T-helper 9 cell (primary cell): Measurements from ENCODE around the gene TMX1.
A peak's percentile ranks its signal among the peaks of the same experiment; 100 is the strongest.
"Not testable (repeated sequence)": the region's sequence is repeated elsewhere in the genome, so short reads cannot be mapped to it uniquely, and the experiment has no call there.

ENCODE experiments used
- DNase-seq: peaks from one replicate; pipeline ENCODE4 v3.0.0-alpha.2; 2020
- total RNA-seq, 2 donors: gene quantifications; one replicate each; lab custom pipeline; 2026; lab: John Stamatoyannopoulos, UW

Gene TMX1, protein sequence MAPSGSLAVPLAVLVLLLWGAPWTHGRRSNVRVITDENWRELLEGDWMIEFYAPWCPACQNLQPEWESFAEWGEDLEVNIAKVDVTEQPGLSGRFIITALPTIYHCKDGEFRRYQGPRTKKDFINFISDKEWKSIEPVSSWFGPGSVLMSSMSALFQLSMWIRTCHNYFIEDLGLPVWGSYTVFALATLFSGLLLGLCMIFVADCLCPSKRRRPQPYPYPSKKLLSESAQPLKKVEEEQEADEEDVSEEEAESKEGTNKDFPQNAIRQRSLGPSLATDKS
- total RNA-seq = 32.6 to 69.6 reads per million in 2 donors

DNA sequence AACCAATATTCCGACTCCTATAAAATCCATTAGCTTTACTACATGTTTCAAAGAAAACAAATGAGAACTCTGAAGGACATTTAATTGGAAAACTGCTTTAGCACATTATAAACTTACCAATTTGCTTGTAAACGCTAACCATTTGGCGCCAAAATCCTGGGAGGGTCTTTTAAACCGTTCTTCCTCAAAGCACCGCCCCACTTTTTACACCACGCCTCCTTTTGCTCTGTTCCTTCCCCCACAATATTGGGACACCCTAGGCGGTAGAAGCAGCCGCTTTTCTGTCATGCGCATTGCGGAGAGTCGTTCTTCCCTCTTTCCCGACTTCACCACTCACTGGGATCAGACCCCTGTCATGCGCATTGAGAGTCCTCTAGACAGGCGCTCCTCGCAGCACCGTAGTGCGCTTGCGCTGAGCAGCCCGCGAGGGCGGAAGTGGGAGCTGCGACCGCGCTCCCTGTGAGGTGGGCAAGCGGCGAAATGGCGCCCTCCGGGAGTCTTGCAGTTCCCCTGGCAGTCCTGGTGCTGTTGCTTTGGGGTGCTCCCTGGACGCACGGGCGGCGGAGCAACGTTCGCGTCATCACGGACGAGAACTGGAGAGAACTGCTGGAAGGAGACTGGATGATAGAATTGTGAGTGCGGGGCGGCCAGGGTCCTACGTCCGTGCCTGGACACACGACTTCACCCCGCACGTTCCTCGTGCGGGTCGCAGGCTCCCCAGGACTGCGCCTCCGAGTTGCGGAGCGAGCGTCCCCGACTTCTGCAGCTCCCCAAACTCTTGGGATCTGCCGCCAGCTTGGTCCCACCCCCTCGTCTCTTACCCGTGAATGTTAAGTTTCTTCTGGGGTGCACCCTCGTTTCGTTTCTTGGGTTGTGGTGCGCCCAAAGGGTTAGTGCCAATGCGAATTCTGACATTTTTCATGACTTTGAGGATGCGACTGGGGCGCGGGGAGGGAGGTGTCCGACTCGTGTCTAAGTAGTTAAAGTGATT, at the start of gene TMX1:
Gene TMX1, plus strand, starts transcription at position 435 of the 991 bp plus-strand sequence. Its CDS starts 46 bp downstream, at position 481.
- peak; percentile 73 for DNase-seq

DNA sequence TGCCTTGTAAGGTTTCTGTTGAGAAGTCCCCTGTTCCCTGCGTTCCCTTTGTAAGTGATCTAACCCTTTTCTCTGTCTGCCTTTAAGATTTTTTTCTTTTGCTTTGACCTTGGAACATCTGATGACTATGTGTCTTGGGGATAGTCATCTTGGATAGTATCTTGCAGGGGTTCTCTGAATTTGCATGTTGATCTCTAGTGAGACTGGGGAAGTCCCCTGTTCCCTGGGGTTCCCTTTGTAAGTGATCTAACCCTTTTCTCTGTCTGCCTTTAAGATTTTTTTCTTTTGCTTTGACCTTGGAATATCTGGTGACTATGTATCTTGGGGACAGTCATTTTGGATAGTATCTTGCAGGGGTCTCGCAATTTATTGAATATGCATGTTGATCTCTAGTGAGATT, 38.2 kb upstream of the TMX1 start:
- no peak for DNase-seq

DNA sequence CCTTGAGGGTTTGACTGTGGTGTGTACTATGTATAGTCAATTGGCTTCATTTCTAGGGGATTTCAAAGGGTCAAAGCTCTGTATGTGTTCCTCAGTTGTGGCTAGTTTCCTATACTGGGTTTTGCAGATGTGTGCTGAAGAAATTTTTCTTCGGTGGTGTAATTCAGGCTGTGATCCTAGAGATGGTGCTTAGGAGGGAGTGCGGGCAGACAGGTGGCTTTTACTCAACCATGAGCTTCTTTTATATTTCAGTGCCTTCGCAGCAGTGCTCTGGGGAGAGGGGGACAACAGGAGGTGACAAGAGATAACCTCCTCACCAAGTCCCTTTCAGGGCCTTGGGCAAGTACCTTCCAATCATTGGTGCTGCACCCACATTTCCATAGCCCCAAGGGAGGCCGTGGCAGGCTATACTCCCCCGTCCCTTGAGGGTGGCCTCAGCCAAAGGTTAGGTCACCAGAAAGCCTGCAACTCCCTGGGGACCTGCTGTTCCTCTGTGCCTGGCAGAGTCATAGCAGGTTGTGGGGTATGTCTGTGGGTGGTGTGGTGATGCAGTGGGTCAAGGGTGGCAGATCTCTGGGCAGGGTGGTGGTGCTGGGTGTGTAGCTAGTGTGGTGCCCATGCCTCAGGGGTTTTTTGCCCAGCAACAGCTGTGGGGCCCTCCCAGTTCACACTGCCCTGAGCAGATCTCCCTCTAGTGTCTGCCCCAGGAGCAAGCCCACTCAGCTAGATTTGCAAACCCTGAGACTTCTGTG, 37.0 kb upstream of the TMX1 start:
- no peak for DNase-seq

DNA sequence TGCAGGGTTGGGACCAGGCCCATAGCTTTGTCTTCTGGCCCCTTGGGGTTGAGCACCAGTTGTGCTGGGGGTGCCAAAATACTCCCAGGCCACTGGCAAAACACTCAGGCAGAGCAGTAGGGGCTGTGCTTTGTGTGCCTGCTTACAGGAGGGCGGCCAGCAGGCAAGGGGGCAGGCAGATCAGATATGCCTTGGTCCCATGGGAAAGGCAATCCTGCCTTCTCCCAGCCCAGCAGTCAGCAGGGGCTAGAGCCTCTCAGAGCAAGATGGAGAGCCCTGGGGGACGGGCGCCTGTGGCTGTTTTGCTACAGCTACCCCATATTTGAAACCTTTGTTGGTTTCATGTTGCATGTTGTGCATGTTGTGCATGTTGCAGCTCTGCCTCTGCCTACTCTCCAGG, 36.2 kb upstream of the TMX1 start:
- DNase-seq = no peak

DNA sequence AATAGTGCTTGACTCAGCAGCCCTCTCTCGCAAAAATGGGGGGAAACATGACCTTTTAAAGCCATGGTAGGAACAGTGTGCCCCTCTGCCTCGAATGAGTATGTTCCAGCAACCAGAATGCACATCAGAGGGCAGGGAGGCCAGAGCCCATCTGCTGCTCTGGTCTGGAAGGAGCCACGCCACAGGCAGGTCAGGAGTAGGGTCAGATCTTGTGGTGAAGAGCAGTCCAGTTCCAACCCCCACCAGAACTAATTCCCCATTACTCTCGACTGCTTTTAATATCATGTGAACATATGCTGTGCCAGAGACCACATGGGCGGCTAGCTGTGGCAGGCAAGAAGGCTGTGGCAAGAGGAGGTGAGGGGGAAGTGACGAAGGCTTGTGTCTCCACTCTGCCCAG, 34.6 kb upstream of the TMX1 start:
- no peak for DNase-seq

DNA sequence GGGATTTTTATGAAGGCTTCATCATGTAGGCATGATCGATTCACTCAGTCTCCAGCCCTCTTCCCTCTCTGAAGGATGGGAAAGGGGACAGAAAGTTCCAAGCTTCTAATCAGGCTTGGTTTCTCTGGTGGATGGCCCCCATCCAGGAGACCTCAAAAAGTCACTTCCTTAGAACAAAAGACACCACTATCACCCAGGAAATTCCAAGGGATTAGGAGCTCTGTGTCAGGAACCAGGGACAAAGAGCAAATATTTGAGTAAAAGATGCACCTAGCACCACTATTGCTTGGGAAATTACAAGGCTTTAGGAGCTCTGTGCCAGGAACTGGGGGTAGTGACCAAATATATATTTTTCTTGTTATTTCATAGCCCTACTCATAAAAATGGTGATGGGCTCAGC, 33.6 kb upstream of the TMX1 start:
- no peak for DNase-seq

DNA sequence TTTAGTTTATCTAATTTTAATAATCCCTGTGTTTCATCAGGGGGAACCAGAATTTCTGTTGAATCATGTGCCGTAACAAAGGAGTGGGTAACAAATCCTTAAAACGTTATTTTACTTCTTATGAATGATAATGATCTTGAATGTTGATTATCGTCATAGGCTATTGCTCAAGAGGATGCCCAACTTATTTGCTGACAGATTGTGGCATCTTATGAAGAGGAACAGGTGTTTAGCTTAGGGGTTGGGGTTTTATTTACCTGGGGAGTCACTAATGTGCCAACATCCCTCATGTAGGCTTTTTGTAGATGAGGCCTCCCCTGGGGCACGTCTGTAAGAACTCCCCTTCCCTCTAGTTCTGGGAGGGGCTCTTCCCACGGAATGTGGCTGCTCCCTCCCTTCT, 32.4 kb upstream of the TMX1 start:
- no peak for DNase-seq

DNA sequence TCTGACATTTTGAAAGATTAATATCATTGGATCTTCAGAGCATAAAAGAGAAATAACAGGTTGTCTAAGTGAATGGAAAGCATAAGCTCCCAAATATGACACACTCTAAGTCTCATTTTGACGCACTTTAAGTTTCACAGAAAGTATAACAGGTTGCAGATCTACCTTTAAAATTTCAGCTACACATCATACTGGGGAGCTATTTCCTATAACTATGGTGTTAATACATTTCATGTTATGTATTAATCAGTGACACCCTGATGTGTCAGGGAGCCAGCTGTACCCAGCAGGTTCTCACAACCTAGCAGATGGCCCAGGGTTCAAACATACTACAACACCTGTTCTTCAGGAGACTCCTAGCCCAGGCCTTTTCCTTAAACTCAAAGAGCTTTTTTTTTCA, 31.1 kb upstream of the TMX1 start:
- no peak for DNase-seq

DNA sequence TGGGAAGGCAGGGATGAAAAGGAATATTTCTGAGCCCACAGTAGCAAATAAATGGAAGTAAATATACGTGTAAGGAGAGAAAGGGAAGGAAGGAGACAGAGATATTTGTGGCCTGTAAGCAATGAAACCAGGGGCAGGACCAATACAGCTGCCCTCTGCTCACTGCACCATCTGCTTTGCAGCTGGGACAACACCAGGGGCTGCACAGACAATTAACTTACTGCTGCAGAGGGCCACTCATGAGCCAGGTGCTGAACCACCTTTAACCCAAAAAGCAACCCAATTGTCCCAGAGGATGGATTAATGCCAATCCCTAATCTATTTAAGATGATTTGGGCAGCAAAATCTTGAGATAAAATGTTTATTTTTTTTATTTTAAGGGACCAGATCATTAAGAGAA, 30.6 kb upstream of the TMX1 start:
- DNase-seq = no peak

DNA sequence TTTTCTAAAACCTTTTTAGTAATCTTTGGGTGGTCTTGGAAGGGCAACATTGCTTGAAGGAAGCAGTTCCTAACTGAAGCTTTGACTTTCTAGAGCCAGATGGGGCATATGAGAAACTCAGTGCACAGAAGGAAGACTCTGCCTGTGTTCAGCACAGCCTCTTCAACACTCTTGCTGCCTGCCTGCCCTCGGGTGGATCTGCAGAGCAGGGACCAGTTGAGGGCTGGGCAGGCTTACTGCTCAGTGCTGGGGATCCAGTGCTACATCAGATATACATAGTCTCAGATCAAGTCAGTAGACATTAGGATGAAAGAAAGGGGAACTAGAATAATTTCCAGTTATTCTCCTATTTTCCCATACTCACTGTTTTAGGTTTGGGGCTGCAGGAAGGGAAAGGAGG, 29.5 kb upstream of the TMX1 start:
- no peak for DNase-seq

DNA sequence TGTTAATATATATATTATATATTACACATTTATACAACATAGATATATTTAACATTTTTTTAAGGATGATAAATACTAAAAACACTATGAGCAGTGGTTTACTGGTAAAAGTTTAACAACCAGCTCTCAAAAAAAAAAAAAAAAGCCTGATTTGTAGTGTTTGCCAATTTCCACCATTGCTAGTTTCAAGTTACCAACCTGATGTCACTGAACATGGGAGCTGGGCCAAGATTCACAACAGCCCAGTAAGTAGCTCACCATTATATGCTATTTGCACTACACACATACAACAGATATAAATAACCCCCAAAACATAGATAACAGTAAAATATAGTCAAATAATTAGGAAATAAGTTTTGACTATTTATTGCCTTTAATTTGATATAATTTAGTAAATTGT, 28.9 kb upstream of the TMX1 start:
- no peak for DNase-seq

DNA sequence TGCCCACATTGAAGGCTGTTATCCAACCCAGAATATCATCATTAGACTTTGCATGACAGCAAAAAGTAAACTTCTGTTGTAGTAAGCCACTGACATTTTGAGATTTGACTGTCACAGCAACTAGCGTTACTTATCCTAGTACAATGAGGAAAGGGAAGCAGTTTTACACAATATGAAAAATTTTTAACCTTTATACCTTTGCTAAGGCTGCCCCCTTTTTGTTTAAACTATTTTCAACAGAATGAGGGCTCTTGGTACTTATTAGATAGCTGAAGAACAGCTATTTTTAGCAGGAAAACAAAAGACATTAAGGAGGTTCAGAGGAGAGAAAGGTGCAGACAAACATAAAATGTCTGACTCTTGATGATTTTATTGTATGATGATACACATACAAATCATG, 23.4 kb upstream of the TMX1 start:
- DNase-seq = no peak

DNA sequence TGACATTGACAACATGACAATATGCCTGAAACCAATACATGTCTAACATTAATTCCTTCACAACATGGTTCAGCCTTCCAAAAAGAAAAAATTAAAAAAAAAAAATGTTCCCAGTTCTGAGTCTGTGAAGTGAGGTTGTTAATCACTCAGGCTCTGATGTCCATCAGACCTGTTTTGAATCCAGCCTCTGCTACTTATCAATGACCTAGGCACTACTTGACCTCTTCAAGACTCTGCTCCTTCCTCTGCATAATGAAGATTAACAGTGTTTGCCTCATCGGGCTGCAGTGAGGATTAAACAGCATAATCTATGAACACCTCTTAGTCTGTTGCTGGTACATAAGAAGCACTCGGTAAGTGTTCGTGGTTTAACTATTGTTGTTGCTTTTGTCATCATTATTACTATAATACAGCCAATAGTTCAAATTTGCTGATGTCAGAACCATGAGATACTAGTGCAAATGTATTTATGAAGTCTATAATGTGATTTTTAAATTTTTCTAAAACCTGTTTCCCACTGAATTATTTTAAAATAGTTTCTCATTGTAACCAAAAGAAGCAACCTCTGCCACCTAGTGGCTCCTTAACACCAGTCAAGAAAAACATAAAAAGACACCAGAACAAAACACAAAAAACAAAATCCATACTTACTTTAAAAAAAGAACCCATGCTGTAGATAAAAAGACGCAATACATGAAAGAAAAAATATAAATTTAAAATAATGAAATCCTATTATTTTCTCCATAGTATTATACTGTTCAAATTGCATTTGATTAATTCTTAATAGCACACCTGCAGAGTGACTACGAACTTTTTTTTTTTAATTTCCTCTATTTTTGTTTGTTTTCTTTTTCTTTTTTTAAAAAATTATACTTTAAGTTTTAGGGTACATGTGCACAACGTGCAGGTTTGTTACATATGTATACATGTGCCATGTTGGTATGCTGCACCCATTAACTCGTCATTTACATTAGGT, 20.3 kb upstream of the TMX1 start:
- DNase-seq = no peak

DNA sequence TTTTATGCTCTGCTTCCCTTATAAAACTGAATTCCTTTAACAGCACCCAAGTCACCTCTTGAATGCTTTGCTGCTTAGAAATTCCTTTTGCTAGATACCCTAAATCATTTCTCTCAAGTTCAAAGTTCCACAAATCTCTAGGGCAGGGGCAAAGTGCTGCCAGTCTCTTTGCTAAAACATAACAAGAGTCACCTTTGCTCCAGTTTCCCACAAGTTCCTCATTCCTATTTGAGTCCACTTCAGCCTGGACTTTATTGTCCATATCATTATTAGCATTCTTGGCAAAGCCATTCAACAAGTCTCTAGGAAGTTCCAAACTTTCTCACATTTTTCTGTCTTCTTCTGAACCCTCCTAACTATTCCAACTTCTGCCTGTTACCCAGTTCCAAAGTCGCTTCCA, 16.6 kb upstream of the TMX1 start:
- not testable (repeated sequence) for DNase-seq

DNA sequence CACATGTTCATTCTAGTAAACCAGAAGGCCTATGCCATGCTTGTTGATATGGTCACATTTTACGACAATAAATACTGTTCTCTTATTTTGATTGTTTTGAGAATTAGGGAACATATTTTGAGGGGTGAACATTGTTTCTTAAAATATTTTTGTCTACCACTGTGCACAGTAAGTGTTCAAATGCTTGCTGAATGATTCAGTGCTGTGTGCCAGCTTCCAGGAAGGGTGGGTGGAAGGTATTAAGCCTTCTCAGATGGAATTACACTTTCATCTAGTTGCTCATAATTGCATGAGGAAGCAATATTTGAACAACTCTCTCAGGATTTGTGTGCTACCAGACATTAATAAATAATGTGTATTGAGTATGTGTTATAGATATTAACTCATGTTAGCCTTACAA, 15.5 kb upstream of the TMX1 start:
- DNase-seq = no peak

DNA sequence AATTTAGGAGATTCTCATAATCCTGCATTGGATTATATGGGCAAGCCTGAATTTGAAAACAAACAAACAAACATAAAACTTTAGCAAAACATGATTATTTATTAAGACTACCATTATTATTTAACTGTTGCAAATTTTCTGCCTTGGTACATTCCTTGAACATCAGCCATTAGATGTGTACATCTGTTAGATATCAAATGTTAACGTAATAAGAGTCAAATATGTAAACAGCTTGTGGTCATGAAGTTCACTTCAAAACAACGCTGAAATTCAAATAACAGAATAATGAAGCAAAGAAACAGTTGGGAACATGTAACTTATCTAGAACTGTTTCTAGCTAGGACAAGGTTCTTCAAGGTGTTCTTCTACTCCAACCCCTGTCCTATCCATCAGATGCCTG, 14.3 kb upstream of the TMX1 start:
- no peak for DNase-seq

DNA sequence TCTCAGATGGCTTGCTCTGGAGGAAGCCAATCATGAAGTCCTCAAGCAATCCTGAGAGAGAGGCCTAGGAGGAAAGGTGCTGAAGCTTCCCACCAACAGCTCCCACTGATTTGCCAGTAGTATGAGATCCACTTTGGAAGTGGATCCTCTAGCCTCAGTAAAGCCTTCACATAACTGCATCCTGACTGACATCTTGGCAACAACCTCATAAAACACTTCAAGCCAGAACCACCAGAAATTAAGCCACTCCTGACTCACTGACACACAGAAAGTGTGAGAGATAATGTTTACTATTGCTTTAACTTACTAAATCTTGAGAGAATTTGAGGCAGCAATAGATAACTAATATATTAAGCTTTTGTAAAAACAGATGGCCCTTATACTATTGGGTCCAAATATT, 11.7 kb upstream of the TMX1 start:
- no peak for DNase-seq

DNA sequence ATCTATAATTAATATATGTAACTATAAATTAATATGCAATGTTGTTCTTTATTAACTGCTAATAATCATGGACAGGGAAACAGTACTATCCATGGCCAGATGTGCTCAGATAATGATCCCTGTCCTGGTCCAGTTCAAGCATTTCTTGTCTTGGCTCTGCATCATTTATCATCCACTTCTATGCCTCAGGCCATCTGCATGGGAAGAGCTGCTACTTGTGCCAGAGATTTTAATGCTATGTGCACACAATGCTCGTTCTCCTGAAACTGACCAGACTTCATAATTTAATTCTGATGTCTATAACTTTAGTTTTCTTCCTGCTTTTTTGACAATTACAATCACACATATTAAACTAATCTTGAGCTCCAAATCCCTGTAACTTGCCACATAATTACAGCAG, 11.2 kb upstream of the TMX1 start:
- no peak for DNase-seq

DNA sequence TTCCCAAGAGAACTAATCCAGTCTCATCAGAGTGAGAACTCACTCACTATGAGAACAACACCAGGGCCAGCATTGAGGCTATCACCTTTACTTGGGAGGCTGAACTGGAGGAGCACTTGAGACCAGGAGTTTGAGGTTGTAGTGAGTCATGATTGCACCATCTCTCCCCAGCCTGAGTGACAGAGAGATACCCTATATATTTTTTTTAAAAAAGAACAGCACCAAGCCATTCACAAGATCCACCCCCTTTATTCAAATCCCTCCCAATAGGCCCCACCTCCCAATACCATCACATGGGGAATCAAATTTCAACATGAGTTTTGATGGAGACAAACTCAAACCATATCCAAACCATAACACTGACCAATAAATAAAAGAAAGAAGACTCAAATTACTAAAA, 3.7 kb upstream of the TMX1 start:
- DNase-seq = no peak

DNA sequence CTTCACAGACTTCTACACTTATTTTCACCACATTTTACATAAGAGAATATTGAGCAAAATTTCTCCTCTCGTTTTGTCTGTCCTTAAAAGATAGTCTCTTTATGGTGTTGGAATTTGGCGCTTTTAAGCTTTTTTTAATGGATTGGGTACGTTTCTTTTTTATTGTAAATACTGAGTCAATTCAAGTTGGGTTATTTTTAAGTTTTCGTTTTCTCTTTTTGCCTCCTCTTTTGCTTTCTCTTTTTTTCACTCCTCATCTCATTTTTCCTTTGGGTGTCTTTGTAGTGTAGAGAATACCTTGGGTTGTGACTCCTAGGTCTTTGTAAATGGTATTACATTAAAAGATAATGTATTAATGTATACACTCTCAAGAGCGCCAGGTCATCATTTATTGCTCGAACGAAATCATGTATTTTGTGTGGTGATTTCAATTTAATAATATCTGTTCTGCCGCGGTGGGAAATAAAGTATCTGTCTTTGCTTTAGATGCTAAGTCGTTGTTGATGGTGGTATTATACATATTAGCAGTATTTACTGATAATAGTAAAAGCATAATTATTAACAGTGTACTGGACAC, 845 bp downstream of the TMX1 start:
- DNase-seq = no peak
